GM15510 (cell line): Measurements from ENCODE around the gene OTOA.

Source experiments
- POLR2A ChIP-seq: IDR thresholded peaks from 3 replicates; pipeline ENCODE4 v1.6.1; 2011; ENCODE audit warnings: borderline replicate concordance; ENCODE audit not compliant: insufficient read length; ENCODE audit errors: extremely low read depth

Gene OTOA

DNA sequence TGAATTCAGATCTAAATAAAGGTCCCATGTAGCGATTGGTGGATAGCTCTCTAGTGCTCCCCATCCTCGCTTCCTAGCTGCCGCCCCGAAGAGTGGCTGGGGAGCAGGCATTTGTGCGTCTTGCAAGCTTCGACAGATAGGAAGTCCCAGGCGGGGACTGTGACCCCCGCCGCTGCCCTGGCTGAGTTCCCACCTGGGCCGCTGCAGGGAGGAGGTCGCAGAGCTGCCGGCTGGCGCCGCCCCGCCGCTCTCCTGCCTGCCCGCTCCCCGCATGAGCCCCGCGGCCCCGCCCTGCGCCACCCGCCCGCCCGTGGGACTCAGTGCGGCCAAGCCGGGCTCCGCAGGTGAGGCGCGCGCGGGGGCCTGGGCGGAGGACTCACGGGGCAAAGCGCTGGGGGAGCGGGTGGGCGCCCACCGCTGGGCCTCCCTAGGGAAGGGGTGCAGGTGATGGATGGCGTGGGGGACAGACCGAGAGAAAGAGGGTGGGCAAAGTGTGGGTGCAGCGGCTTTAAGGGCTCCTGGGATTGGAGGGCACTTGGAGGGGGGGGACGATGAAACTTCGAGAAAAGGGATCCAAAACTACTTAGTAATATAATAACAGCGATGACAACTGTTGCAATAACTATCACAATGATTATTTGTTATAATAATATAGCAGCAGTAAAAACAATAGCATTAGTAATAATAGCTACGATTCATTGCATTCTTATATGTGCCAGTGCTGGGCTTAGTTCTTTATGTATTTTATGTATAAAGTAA lies at the start of gene OTOA:
OTOA (plus strand) TSS at position 80 of the 759 bp plus-strand sequence. CDS start 14,547 bp downstream, outside the sequence.
- TF ChIP-seq POLR2A: no peak

DNA sequence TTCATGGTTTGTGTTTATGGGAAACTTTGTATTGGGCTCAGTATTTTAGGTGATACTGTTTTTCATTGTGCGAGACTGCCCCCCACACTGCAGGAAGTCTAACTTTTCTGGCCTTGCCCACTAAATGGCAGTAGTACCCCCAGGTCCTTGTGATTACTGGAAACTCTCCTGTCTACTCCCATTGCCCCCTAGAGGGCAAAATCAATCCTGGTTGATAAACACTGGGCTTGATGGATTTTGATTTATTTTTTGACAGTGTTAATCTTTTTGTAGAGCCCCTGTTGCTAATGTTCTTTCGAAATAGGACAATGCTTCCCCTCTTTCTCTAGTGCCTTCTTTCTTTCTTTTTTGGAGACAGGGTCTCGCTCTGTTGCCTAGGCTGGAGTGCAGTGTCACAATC lies 48.9 kb upstream of the OTOA start:
- TF ChIP-seq POLR2A: no peak

DNA sequence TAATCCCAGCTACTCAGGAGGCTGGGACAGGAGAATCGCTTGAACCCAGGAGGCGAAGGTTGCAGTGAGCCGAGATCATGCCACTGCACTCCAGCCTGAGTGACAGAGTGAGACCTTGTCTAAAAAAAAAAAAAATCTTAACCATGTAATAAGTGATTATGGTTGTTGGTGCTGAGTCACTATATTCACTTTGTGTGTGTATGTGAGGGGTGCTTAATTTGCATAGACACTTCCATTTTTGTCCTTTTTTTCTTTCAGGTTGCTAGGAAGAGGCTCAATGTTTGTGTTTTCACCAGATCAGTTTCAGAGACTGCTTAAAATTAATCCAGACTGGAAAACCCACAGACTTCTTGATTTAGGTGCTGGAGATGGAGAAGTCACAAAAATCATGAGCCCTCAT lies 46.2 kb upstream of the OTOA start:
- TF ChIP-seq POLR2A: no peak

DNA sequence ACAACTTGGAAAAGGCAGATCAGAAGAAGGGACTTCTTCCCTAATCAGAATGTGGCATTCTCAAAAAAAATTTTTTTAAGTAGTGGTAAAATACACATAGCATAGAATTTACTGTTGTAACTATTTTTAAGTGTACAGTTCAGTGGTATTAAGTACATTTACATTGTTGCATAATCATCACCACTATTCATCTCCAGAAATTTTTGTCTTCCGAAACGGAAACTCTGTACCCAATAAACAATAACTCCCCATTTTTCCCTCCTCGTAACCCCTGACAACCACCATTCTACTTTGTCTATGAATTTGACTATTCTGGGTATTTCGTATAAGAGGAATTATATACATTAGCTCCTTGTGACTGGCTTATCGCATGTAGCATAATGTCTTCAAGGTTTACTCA lies 45.5 kb upstream of the OTOA start:
- TF ChIP-seq POLR2A: no peak

DNA sequence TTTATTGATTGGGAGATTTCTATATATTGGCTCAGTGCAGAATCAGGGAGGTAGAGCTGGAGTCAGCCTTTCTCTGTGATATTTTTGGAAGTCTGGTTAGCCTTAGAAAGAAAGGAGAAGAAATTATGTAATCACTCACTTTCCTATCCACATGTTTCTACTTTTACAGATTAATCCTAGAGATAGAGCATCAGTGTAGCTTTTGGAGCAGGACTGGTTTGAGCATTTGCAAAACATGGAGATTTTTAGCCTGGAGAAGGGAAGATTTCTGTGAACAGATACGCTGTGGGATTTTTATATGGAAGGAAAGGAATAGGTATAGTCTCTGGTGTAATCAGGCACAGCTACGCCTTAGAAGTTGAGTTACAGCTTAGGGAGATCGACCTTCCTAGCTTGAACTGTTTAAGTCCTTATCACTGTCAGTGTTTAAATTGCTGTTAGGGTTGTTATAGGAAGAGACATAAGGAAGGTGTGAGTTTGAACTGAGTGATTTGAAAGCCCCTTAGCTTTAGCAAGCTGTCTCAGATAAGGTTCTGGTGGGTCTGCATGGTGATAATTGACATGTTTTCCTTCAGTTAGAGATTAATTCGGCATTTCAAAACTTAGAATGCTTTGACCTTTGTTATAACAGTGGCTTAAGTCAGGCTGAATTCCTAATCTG lies 43.9 kb upstream of the OTOA start:
- no peak for TF ChIP-seq POLR2A

DNA sequence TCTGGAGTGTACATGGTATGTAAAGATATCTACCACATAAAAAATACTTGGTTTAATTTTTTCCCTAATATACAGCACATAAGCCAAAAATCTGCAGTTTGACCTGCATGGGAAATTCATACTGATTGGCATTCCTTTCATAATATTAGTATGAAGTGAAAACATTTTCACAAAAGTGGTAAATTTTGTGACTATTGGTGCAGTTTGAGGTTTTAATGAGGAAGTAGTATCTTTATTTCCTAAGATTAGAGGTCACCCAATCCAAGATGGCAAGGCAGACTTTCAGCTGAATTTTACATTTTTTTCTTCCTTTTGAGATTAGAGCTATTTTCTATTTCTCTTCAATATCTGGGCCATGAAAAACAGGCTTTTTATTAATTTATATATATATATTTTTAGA lies 43.2 kb upstream of the OTOA start:
- no peak for TF ChIP-seq POLR2A

DNA sequence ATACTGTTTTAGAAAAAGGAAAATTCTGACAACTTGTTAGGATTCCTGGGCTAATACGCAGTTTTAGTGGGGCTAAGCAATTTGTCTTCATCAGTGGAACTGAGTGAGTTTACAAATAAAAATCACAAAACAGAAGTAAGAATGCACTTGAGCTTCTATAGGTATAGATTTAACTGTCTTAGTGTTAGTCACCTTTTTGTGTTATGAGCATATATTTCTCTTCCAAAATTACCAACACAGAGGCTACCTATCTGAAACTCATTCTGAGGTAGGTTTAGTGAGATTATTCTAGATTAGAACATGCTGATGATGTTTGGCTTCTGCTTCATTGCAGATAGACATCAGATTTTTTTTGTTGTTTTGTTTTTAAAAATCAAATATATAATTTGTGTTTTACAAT lies 41.2 kb upstream of the OTOA start:
- TF ChIP-seq POLR2A: no peak

DNA sequence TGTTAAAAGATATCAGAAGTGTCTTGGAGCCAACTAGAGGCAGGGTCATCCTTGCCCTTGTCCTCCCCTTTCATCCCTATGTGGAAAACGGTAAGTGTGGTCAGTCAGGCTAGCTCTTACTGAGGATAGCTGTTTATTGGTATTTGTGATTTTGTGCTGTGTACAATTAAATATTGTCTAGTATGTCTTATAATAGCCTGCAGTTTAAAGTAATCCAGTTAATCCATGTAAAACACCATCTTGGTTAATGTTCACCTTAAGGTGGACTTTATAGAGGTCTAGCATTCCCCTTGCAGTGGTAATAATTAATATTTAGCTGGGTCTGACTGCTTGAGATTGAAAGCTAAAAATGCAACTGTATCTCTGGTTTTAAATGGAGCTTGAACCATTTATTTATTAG lies 38.7 kb upstream of the OTOA start:
- no peak for TF ChIP-seq POLR2A

DNA sequence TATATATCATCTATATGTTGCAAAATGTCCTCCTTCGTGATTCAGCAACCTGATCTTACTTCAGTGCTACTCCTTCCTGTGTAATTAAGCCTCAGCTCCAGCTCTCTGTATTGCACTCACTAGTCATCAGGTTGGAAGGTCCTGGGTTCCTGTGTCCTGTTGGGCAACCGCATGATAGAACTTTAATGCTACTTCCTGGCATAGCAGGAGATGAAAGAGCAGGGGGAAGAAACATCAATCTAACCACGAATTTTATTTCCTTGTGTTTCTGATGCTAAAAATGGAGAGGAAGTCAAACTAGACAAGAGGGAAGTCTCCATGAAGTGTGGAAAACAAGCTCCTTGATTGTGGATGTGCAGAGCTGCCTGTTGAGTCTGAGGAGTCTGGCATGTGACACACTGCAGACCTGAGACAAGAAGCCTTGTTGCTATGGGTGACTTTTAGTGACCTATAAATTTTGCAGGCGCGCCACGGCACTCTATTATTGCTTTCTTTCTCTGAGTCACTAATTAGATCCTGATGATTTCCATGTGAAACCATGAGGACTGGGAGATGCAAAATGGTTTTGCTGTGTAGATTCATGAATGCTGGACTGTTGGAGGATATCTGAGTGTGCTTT lies 37.0 kb upstream of the OTOA start:
- TF ChIP-seq POLR2A: no peak

DNA sequence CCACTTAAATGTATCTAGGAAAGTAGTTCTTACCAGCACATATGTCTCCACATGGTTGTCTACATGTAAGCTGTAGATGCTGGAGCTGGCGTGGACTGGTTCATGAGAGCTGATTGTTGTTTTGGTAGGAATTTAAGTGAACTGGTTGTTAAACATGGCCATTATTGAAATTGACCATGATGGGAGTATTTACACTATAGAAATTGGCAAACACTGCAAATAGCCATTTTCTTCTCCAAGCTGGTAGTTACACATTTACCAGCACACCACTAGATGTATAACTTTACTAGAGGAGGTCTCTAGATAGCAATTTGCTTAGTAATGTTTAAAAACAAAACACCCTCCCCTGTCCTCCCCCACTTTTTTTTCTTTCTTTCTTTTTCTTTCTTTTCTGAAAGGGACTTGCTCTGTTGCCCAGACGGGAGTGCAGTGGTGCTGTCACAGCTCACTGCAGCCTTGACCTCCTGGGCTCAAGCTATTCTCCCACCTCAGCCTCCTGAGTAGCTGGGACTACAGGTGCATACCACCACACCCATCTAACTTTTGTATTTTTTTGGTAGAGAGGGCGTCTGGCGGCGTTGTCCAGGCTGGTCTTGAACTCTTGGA lies 35.5 kb upstream of the OTOA start:
- no peak for TF ChIP-seq POLR2A

DNA sequence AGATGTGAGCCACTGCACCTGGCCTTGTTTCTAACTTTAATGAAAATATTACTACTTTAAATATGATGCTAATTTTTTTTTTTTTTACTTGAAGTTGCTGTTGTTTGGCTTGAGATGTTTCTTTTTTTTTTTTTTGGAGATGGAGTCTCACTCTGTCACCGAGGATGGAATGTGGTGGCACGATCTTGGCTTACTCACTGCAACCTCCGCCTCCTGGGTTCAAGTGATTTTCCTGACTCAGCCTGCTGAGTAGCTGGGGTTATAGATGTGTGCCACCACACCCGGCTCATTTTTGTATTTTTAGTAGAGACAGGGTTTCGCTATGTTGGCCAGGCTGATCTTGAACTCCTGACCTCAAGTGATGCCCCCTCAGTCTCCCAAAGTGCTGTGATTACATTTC lies 35.0 kb upstream of the OTOA start:
- TF ChIP-seq POLR2A: no peak

DNA sequence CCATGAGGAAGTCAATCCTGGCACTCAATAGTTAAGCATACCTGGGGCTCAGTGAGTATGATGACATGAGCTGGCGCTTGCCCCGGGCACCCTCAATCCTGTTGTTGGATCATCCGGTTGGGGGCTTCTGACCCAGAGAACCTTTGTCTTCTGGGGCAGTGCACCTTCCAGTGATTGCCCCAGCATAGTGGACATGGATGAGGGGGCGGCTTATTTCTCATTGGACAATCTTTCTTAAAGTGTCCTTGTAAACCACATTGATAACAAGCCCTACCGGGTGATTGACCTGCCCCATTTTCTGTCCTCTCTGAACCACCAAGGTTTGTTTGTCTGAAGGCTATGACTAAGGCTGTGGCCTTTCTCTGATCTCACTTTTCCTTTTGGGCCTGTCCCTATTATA lies 29.6 kb upstream of the OTOA start:
- TF ChIP-seq POLR2A: no peak

DNA sequence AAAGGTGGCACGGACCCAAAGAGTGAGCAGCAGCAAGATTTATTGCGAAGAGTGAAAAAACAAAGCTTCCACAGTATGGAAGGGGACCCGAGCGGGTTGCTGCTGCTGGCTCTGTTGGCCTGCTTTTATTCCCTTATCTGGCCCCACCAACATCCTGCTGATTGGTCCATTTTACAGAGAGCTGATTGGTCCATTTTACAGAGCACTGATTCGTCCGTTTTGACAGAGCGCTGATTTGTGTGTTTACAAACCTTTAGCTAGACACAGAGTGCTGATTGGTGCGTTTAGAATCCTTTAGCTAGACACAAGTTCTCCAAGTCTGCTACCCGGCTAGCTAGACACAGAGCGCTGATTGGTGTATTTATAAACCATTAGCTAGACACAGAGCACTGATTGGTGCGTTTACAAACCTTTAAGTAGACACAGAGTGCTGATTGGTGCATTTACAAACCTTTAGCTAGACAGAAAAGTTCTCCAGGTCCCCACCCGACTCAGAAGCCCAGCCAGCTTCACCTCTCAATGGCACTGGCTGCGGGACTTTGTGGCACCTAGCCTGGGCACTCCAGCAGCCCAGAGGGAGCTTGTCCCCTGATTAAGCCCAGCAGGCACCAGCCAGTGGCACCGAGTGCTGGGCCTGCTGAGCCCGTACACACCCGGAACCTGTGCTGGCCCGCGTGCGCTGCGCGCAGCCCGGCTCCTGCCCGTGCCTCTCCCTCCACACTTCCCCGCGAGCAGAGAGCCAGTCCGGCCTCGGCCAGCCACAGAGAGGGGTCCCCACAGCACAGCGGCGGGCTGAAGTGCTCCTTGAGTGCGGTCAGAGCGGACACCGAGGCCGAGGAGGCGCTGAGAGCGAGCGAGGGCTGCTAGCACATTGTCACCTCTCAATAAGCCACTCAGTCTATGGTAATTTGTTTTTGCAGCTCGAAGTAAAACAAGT lies 26.5 kb upstream of the OTOA start:
- no peak for TF ChIP-seq POLR2A

DNA sequence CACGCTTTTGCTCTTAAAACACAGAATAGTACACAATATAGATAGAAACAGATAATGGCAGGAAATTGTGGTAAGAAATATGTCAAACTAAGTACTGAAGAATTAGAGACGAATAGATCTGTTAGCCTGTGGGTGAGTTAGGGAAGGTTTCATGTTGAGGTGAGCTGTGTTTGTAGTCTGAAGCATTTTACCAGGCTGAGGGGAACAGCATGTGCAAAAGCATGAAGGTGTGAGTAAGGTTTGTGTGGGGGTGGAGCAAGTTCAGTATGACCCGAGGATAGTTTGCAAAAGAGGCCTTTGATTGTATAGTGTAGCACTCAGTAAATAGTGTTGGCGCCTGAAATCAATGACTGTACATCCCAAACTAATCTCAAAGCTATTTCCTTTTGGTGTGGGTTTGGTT lies 25.2 kb upstream of the OTOA start:
- no peak for TF ChIP-seq POLR2A
